HG03095 (cell line): Measurements from ENCODE around the gene RELL1.

ENCODE experiments used
- ATAC-seq: cut with Tn5 transposase; IDR thresholded peaks from one replicate; pipeline ENCODE4 v1.9.1; 2021; ENCODE audit warnings: moderate library complexity; ENCODE audit not compliant: unreplicated experiment

RELL1 gene

DNA sequence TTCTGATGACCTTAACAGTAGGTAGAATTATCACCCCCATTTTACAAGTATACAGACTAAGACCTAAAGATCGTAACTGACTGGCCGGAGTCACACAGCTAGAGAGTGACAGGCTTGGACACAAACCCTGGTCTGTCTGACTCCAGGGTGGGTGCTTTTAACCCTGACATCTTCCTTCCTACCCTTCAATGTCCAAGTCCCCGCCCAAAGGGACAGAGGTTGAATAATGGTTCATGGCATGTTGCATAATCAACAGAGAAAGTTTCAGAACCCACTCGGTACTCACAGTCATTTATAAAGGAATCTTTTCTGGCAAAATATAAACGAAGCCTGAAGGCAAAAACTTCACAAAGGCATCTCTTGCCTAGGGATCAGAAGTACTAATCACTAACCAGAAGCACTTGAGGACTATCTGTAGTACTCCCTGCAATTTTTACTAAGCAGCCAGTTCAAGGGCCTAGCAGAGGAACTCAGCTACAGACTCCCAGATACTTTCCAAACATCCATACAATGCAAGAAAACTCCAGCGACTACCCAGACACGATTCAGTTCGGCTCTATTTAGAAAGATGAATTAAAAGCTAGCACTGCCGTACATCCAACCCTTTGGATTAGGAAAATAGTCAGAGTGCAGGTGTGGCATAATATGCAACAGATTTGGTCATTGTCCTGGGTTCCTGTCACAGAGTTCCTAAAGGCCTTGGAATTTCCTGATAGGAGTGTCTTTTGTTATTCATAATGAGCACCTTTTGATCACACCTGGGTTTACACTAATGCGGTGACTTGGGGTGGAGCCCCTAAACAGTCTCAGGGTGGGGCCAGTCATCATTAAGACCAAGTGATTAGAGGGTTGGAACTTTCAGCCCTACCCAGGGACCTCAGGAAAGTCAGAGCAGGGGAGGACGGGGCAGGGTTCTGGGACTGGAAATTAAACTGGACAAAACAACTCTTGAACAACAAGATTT is 44.0 kb downstream of the RELL1 start:
- ATAC-seq: no peak

DNA sequence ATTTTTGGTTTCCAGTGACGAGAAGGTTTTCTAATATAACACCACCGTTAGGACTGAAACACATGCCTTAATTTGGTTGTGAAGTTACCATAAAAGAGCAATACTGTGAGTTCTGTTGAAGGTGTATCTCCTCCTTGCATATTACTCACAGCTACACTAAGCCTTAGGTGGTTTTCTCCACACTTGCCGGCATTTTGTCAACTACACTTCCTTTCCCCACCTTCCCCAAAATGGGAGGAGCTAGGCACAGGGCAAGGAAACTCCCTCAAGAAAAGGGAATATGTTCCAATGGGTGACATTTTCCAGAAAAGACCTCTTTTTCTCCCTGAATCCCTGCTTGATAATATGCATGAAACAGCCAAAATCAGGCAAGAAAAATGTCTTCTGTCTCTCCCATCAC is 44.8 kb downstream of the RELL1 start:
- no peak for ATAC-seq

DNA sequence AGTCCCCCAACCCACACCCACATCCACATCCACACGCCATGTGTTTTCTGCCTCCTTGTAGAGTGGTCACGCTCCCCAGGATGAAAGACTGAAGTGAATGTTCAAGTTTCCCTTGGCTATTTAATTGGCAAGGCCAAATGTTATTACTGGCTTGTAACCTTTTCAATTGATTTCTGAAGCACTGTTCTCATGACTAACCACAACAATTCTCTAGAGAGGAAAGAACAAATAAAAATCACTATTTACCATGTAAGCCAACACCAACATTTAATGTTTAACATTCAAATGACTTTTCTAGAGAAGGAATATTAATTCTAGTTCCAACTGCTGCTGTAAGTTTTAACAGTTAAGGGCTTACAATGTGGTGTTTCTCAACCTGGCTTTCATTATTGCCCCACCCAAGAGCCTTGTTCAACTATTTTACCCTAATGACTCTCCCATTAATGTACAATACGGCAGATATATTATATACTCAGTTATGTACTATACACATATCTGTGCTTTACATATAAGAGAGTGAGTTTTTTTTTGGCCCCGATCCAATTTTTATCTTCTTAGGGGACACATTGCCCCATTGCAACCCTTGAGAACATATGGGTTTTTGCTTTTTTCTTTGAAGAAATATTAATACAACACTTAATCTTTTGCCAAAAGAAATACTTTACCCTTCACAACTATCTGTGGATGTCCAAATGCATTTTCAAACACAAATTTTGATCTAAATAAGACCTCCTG is 46.5 kb downstream of the RELL1 start:
- ATAC-seq: no peak

- ATAC-seq: no peak
Observed at GRCh38 chr4:37635155-37635554, 51.0 kb downstream of the RELL1 start.

DNA sequence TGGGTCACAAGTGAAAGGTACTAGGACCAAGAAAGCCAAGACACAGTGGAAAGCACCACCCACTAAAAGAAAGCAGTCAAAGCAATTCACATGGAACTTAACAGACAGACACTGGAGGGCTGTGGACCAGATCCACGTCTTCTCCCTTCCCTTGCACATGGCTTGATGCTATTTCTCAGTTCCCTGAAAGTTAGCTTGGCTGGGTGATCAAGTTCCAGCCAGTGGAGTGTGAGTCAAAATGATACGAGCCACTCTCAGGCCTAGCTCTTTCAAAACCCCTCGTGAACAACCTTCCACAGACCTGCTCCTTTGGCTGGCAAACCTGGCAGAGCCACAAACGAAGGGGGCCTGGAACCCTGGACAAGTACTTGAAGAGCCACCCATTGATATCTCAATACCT is 52.0 kb downstream of the RELL1 start:
- no peak for ATAC-seq

DNA sequence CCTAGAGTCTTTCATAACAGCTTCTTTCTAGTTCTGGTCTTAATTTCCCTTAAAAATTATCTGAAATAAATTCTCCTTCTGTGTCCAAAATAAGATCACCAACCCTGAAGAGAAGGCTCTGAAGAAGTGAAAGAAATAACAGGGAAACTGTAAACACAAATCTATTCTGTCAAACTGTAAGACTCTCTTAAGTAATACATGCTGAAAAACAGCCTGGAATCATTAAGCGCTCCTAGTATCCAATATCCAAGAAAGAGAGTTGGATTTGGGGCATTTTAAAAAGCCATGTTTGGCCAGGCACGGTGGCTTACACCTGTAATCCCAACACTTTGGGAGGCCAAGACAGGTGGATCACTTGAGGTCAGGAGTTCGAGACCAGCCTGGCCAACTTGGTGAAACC is 53.3 kb downstream of the RELL1 start:
- no peak for ATAC-seq

- no peak for ATAC-seq
Observed at GRCh38 chr4:37631551-37631950, 54.6 kb downstream of the RELL1 start.

DNA sequence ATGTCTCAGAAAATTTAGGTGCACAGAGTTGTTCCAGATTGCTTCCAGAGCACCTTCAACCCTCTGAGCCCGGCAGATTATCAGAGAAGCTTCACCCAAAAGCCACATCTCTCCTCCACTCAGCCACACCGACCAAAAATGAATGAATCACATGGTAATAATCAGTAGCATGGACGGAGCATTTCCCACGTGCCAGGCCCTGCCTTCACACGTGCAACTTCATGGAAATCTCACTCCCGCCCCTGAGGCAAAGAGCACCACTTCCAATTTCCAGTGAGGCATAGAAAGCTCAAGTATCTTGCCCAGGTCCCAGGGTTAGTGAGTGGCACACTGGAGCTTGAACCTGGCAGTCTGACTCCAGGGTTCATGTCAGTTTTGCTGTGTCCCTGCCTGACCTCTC is 56.5 kb downstream of the RELL1 start:
- ATAC-seq: no peak

- no peak for ATAC-seq
Observed at GRCh38 chr4:37628977-37629609, 57.1 kb downstream of the RELL1 start.

- no peak for ATAC-seq
Observed at GRCh38 chr4:37627263-37627662, 58.9 kb downstream of the RELL1 start.

- ATAC-seq: no peak
Observed at GRCh38 chr4:37625499-37625898, 60.7 kb downstream of the RELL1 start.

DNA sequence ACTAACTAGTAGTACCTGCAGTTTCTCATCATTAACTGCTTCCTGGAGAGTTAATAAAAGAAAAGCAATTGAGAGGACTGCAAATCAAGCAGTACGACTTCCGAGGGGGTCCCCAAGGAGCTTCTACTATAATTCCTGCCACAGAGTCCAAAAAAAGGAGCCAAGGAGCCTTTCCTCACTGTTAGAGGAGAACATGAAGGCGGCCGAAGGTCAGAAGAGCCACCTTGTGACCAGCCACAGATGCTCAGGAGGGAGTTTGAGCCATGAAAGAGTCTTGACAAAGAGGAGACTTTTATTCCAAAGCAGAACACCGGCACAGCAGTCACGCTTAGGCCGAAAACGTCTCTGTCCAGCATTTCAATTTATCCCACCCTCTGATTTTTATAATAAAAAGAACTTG is 62.2 kb downstream of the RELL1 start:
- ATAC-seq: no peak

DNA sequence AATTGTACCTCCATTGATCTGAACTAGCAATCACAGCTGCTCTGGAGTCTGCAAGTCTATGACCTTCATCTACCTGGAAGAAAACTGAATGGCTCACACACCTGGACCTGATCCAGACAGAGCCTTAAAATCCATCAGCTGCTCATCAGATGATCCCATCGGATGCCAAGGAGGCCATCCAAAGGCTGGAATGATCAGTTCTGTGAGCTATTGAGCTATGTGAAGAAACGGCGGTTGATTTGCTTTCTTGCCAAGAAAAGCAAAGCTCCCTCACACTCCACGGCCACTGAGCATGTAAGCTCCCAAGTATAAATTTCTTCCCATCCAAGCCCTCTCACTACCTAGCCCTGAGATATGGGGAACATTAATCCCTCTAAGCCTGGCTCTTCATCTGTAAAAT is 63.1 kb downstream of the RELL1 start:
- no peak for ATAC-seq

DNA sequence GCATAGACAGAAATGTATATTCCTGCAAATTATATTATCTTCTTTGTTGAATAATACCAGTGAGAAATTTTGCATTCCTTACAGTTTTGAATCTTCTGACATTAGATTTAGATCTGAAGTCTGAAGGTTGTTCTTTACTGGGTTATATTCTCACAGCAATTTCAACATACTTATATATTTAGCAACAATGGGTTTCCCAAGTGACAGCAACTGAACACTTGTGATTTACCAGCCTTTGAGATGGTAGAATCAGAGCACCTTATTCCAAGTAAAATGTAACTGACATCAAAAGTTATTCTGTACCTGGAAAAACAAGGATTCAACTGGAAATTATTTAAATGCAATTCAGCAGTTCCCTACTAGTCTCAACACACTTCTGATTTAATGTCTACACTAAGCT is 66.0 kb downstream of the RELL1 start:
- ATAC-seq: no peak

DNA sequence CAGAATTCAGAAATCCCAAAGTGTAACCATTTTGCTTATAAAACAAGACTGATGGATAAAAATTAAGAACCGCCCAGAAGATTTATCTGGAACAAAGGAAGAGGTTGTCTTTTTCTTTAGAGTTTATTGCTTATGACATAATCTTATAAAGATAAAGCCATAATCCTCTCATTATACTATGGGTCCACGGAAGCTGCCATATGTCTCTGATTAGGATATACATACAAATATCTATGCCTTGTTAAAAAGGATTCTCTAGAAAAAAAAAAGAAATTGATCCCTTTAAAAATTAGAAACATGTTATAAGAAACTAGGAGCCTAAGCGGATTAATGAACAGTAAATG is 70.5 kb downstream of the RELL1 start:
- ATAC-seq: no peak

DNA sequence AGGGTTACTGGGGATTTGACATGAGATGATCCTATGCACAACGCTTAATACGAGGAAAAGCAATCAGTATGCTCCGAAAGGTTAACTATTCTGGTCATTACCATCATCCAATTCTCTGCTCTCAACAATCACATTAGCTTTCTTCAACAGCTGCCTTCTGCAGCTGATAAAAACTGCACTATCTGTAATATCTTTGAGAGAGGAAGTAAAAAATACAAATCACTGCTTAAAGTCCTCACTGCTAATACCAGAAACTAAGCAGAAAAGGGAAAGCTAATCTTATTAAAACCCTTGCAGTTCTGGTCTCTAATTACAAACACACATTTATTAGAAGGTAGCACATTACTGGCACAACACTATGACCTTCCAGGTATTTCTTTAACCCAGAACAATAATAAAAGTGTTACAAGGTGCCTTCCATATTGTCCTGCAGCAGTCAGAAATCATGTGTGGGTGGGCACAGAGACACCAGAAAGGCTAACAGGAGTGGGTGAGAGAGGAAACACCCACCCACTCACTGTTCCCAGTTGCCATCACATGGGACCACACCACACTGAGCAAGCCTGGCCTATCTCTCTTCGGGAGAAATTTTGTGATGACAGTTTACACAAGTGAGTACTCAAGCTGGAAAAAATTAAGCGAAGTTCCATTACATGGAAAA is 71.0 kb downstream of the RELL1 start:
- no peak for ATAC-seq

DNA sequence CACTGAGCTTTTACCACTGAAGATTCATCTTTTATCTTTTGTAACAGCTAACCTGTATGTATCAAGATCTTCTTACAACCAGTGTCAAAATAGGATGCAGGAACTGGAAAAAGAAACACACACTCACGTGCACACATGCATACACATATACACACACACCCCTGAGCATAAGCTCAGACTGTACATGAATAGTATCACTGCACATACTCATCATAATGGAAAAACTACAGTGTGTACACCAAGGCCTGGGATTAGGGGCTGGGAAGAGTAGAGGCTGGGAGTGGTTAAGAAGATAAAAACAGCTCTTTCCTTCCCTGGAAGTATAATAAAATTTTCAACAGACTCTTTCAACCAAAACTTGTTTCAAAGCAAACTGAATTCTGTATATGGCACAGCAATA is 73.4 kb downstream of the RELL1 start:
- ATAC-seq: no peak

GRCh38 chr4:37609626-37610025 is 76.5 kb downstream of the RELL1 start:
- no peak for ATAC-seq

DNA sequence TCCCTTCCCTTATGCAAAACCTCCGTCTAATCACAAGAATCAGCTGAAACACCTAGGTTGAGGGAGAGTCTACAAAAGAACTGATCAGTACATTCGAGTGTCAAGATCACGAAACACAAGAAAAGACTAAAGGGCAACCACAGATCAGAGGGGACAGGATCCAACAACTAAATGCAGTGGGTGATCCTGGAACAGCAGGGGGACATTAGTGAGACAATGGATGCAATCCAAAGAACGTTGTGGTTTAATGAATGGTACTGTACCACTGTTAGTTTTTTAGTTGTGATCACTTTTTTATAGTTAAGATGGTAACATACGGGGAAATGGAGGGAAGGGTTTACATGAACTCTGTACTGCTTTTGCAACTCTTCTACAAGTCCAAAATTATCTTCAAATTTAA is 79.2 kb downstream of the RELL1 start:
- ATAC-seq: no peak

- no peak for ATAC-seq
Observed at GRCh38 chr4:37605843-37606565, 80.2 kb downstream of the RELL1 start.

DNA sequence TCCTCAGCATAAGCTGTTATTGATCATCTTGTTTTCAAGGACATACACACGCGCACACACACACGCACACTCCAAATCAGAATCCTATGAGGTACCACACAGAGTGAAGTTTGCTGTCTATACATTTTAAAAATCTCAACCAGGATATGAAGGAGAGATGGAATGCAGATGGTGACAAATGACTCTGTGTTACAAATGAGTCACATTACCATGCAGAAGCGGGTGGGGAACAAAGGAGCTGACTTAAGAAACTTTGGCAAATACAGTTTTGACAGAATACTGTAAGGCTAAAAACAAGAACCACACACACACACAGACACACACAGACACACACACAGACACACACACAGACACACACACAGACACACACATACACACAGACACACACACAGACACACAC is 81.7 kb downstream of the RELL1 start:
- ATAC-seq: no peak
